ELR (cell line): Measurements from ENCODE around the gene DIP2C.
A peak's percentile ranks its signal among the peaks of the same experiment; 100 is the strongest.

Experiments
- DNase-seq: peaks from one replicate; pipeline ENCODE4 v3.0.0-alpha.2; 2015; ENCODE audit warnings: low read depth

The DIP2C gene

DNA sequence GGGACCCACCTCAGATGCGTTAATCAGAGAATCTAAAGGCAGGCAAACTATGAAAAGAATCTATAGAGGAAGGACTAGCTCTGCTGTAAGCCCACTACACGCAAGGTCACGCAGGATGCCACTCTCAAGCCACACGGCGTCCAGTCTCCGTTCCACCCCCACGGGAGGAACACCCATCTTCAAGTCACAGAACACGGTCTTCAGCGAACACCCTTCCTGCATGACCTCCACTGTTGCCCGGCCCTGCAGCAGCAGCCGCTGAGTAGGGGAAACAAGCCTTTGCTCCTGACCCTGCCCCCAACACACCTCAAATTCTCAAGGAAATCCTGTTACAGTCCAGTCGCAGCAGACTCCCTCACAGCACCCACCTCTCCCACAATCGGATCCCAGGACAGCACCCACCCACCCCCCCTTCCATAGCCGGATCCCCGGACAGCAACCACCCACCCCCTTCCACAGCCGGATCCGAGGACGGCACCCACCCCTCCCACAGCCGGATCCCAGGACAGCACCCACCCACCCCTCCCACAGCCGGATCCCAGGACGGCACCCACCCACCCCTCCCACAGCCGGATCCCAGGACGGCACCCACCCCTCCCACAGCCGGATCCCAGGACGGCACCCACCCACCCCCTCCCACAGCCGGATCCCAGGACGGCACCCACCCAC, 133.7 kb downstream of the DIP2C start:
- DNase-seq = no peak

DNA sequence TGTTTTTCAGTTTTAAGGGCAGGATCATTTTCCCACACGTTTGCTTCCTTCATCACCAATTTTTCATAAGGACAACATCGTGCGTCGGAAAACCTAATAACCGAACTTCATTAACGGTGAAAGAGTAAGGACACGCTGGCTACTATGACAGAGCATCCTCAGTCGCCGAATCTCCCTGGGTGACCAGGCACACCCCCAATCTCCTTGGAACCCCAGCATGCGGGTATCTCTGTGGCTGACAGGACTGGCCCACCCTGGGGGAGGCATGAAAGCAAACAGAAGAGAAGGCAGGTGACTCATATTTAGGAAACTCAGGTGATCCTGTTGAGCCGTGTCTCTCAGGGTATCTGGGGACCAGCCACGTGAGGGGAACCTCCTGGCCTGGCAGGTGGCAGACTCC, 134.2 kb downstream of the DIP2C start:
- DNase-seq = no peak

- peak; percentile 40 for DNase-seq
Observed at GRCh38 chr10:554182-554848, 135.2 kb downstream of the DIP2C start.

GRCh38 chr10:553233-553632, 136.2 kb downstream of the DIP2C start:
- DNase-seq = no peak

- DNase-seq = no peak
Observed at GRCh38 chr10:552679-553078, 136.8 kb downstream of the DIP2C start.

DNA sequence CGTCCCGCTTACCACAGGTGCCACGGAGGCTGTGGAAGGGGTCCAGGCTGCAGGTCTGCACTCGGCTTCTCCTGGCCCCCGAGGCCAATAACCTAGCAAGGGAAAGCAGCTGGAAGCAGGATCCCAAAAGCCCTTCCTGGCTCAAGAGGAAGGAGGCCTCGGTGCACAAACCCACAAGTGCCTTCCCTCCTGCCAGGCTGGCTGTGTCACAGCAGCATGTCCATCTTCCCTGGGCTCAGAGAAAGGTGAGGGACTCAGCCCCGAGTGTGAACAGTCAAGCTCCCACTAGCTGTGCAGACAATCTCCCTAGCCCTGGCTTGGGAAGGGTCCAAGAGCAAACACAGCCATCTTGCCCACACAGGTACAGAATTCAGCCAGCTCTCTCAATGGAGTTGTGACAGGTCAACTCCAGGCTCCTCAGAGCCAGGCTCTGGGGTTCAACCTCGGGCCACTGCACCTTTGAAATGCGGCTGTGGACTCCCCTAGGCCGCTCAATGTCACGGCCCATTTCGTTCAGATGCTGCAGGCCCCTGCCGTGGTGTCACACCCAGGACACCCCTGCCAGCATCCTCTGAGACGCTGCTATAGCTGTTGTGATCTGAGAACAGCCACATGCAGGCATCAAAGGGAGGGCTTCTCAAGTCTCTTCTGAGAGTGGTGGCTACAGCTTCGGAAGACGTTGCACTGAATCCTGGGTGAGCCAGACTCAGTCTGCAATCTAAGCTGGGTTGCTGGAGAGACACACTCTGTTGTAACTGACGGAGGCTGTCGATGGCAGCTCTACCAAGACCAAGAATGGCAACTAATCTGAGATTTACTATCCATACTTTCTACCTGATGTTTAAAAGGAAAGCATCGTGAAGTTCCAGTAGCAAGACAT, 137.9 kb downstream of the DIP2C start:
- no peak for DNase-seq

GRCh38 chr10:550665-551372, 138.6 kb downstream of the DIP2C start:
- DNase-seq = no peak

DNA sequence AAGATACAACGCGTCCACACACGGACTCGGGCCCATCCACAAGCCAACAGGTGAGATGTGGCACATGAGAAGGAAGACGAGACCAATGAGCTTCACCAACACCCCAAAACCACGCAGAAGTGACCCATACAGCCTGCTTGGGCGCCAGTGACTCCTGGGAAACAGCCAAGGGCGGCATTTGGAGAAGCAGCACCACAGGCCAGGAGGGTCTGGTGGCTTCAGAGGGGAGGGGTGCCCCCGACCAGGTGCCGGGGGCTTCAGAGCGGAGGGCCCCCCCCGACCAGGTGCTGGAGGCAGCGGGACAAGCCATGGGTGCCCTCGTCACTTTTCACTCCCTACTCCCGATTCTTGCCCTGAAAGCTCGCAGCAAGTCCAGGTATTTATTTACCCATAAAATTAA, 140.1 kb downstream of the DIP2C start:
- DNase-seq = no peak

GRCh38 chr10:548238-548901, 141.1 kb downstream of the DIP2C start:
- DNase-seq = no peak

DNA sequence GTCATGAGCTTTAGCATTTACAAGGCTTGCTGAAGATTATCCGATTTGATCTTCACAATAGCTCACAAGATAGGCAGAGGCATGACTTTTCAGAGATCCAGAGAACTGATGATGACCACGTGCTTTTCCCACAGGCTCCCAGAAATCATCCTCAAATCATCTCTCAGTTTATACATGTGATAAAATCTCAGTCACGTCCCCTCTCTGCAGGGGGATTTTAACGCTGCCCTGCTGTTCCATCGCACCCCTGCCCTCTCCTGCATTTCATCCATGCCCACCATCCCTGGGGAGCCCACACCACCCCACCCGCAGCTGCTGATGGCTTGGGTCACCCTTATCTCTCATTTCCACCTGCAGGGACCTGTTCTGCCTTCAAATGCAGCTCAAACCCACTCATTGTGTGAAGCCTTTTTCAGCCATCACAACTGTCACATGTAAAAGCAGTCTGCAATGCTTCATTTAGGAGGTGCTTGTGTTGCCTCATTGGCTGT, 141.8 kb downstream of the DIP2C start:
- no peak for DNase-seq

GRCh38 chr10:546971-547590, 142.4 kb downstream of the DIP2C start:
- no peak for DNase-seq

DNA sequence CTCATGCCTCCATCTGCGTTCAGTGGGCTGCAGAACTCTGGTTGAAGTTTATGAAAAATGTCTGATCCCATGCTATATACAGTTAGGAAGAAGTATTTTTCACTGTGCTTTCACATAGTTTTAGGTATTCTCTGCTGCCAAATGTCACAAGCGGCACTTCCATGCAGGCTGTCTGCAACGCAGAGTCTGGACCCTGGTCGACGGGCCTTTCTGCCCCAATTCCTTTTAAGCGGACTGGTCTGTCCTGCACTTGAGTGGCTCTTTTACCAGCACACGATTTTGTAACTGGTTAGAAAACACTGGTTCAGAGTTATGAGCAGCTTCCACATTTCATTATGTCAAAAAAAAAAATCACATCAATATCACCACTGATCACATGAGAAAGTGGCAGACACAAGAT, 143.0 kb downstream of the DIP2C start:
- DNase-seq = no peak

DNA sequence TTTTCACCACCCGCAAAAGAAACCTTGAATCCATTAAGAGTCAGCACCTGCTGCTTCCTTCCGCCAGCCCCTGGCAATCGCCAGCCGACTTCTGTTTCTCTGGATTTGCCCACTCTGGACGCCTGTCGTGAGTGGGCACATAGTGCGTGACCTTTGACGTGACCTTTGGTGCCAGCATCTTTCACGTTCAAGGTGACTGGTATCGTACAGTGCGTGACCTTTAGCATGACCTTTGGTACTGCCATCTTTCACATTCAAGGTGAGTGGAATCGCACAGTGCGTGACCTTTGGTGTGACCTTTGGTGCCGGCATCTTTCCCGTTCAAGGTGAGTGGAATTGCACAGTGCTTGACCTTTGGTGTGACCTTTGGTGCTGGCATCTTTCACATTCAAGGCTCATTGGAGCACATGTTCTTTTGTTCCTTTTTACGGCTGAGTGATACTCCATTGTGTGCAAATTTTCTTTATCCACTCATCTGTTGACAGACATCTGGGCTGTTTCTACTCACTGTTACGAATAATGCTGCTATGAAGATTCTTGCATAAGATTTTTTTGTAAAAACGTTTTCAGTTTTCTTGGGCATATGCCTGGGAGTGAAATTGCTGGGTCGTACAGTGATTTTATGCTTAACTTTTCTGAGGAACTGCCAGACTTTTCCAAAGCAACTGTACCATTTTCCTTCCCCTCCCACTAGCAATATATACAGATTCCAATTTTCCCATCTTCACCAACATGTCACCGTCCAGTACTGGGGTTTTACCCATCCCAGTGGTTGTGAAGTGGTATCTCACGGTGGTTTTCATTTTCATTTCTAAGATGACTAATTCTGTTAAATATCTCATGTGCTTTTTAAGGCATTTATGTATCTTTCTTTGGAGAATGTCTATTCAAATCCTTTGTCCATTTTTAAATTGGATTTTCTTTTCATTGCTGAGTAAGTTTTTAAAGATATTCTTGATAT, 145.3 kb downstream of the DIP2C start:
- no peak for DNase-seq

GRCh38 chr10:543131-543530, 146.3 kb downstream of the DIP2C start:
- no peak for DNase-seq

DNA sequence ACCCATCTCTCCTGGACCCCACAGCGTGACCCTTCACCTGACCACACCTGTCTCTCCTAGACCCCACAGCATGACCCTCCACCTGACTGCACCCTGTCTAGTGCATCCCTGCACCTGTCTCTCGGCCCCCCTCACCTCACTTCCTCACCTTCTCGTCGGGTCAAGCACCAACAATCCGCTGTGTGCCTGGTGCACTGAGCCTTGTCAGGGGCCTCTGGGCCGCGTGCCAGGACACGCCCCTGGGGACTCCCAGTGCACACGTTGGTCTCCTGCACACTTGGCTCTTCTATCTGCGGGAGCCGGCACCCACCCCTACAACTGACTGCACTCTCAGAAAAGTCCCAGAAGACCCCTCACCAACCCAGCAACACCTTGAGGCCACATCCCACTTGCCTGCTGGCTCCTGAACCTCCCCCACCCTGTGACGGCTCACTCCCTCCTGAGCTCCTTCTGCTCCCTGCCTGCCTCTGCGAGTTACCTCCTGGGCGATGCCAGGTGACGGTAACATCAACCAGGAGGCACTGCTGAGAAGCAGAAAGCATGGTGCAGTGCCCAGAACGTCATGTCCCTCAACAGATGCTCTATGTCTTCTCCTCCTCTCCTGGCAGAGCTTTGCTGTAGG, 147.6 kb downstream of the DIP2C start:
- no peak for DNase-seq

GRCh38 chr10:541041-541440, 148.4 kb downstream of the DIP2C start:
- DNase-seq = no peak

GRCh38 chr10:538895-539294, 150.6 kb downstream of the DIP2C start:
- peak; percentile 60 for DNase-seq

DNA sequence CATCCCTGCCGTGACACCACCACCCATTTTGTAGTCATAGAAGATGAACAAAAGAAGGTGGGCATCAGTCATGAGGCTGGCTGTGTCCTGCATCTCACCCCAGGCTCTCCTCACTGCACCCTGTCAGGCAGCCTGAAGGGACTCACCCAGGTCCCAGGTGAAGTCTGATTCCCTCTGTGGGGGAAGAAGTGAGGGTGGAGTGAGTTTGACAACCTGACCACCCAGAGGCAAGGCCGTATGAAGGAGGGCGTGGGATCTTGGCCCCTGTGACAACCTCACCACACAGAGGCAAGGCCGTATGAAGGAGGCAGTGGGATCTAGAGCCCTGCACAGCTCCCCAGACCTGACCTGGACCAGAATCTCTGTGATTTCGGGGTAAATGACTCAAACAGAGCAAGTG, 152.5 kb downstream of the DIP2C start:
- no peak for DNase-seq

DNA sequence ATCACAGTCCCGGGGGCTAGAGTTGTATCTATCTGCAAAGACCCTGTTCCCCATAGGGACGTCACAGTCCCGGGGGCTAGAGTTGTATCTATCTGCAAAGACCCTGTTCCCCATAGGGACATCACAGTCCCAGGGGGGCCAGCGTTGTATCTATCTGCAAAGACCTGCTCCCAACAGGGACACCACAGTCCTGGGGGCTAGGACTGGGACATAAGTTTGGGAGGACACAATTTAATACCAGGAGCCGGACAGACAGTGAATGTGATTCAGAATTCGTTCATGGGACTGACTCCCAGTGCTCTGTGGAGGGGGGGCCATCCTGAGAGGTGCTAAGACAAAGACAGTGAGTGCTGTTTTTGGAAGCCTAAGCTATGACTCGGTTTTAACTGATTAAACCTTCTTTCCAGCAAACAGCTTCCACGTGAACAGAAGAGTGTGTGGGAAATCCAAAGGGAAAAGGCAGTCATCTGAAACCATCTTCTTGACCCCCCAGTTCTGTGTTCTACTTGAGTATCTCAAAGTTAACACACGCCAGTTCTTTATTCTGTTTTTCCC, 153.0 kb downstream of the DIP2C start:
- DNase-seq = no peak
